Measurements from ENCODE around the gene MYLK4.

MYLK4 gene

GRCh38 chr6:2656460-2657079 lies 94.2 kb downstream of the MYLK4 start:
- no peak for DNase-seq (ENCODE audit: low spot score)

GRCh38 chr6:2655844-2656433 lies 94.8 kb downstream of the MYLK4 start:
- no peak for DNase-seq (ENCODE audit: low spot score)

- DNase-seq (ENCODE audit: low spot score) = no peak
Measured at GRCh38 chr6:2653369-2654032, 97.2 kb downstream of the MYLK4 start.

GRCh38 chr6:2652611-2653010 lies 98.1 kb downstream of the MYLK4 start:
- no peak for DNase-seq (ENCODE audit: low spot score)

- no peak for DNase-seq (ENCODE audit: low spot score)
Measured at GRCh38 chr6:2651961-2652360, 98.8 kb downstream of the MYLK4 start.

GRCh38 chr6:2651536-2651935 lies 99.2 kb downstream of the MYLK4 start:
- no peak for DNase-seq (ENCODE audit: low spot score)

GRCh38 chr6:2646346-2646745 lies 104.4 kb downstream of the MYLK4 start:
- no peak for DNase-seq (ENCODE audit: low spot score)

- DNase-seq (ENCODE audit: low spot score) = no peak
Measured at GRCh38 chr6:2643935-2644539, 106.7 kb downstream of the MYLK4 start.

- DNase-seq (ENCODE audit: low spot score) = no peak
Measured at GRCh38 chr6:2643130-2643529, 107.6 kb downstream of the MYLK4 start.

GRCh38 chr6:2641044-2641725 lies 109.5 kb downstream of the MYLK4 start:
- DNase-seq (ENCODE audit: low spot score) = no peak

- DNase-seq (ENCODE audit: low spot score) = no peak
Measured at GRCh38 chr6:2640551-2640950, 110.2 kb downstream of the MYLK4 start.

GRCh38 chr6:2639896-2640295 lies 110.8 kb downstream of the MYLK4 start:
- no peak for DNase-seq (ENCODE audit: low spot score)

- DNase-seq (ENCODE audit: low spot score) = no peak
Measured at GRCh38 chr6:2639167-2639566, 111.6 kb downstream of the MYLK4 start.

- DNase-seq (ENCODE audit: low spot score) = no peak
Measured at GRCh38 chr6:2636672-2637071, 114.0 kb downstream of the MYLK4 start.

- DNase-seq (ENCODE audit: low spot score) = no peak
Measured at GRCh38 chr6:2635911-2636310, 114.8 kb downstream of the MYLK4 start.

- DNase-seq (ENCODE audit: low spot score) = peak; percentile 78
Measured at GRCh38 chr6:2634139-2634964, 116.4 kb downstream of the MYLK4 start.

- peak; percentile 42 for DNase-seq (ENCODE audit: low spot score)
Measured at GRCh38 chr6:2633736-2634135, 117.0 kb downstream of the MYLK4 start.

GRCh38 chr6:2632976-2633584 lies 117.6 kb downstream of the MYLK4 start:
- peak; percentile 19 for DNase-seq (ENCODE audit: low spot score)

GRCh38 chr6:2632368-2632767 lies 118.4 kb downstream of the MYLK4 start:
- DNase-seq (ENCODE audit: low spot score) = peak; percentile 61

GRCh38 chr6:2630891-2631571 lies 119.7 kb downstream of the MYLK4 start:
- DNase-seq (ENCODE audit: low spot score) = peak; percentile 50

- DNase-seq (ENCODE audit: low spot score) = peak; percentile 63
Measured at GRCh38 chr6:2630359-2630758, 120.4 kb downstream of the MYLK4 start.
